Heart left ventricle (tissue), 16 donors: ENCODE data around the gene ERC1. TPM values are rescaled to one million over a fixed set of nuclear protein-coding genes. Genes with fewer than 3 reads are reported as not detected.

ENCODE experiments used
- ATAC-seq, 4 donors: fragments of 200-7000 bp; cut with Tn5 transposase; one replicate each; pipeline ENCODE4 v1.9.1; 2020 to 2022; ENCODE audit warnings: moderate library complexity in 4 of 4, mild to moderate bottlenecking in 3 of 4, moderate number of reproducible peaks in 1 of 4
- DNase-seq, 5 donors: peaks; one replicate each; pipeline ENCODE4 v3.0.0-alpha.2; 2020
- H3K27ac ChIP-seq, 12 donors: fragments of 200-600 bp; sonication (generic) in 4 of 12; one replicate each; pipeline versions ENCODE4 v1.5.0 to v1.8.0; 2016 to 2022; ENCODE audit warnings: mild to moderate bottlenecking in 2 of 12
- H3K27me3 ChIP-seq, 9 donors: fragments of 200-600 bp; sonication (generic) in 2 of 9; one replicate each; pipeline versions ENCODE4 v1.5.1 to v1.8.0; 2016 to 2022; ENCODE audit warnings: mild to moderate bottlenecking in 3 of 9
- H3K36me3 ChIP-seq, 9 donors: fragments of 200-600 bp; sonication (generic) in 2 of 9; one replicate each; pipeline versions ENCODE4 v1.5.0 to v1.8.0; 2018 to 2022; ENCODE audit warnings: mild to moderate bottlenecking in 2 of 9
- H3K4me1 ChIP-seq, 12 donors: fragments of 200-600 bp; sonication (generic) in 4 of 12; one replicate each; pipeline versions ENCODE4 v1.5.0 to v1.8.0; 2016 to 2022; ENCODE audit warnings: mild to moderate bottlenecking in 3 of 12
- H3K4me3 ChIP-seq, 12 donors: fragments of 200-600 bp; sonication (generic) in 4 of 12; one replicate each; pipeline versions ENCODE4 v1.5.0 to v1.8.0; 2017 to 2022; ENCODE audit warnings: mild to moderate bottlenecking in 9 of 12, moderate library complexity in 4 of 12
- H3K9me3 ChIP-seq, 12 donors: fragments of 200-600 bp; sonication (generic) in 4 of 12; one replicate each; pipeline versions ENCODE4 v1.5.0 to v1.8.0; 2016 to 2022; ENCODE audit warnings: mild to moderate bottlenecking in 1 of 12
- POLR2A ChIP-seq, 2 donors: fragments of 450-650 bp; IDR thresholded peaks; one replicate each; pipeline ENCODE4 v1.6.1; 2017; ENCODE audit warnings: antibody characterized with exemption in 2 of 2, mild to moderate bottlenecking in 2 of 2, moderate library complexity in 2 of 2
- WGBS, 4 donors: extraction: QIAGEN DNeasy Blood & Tissue Kit in 2 of 4; methylation state at CpG; one replicate each; pipeline versions ENCODE4 v1.1.5 to v1.1.7; 2013 to 2018; 5-methylcytosine and 5-hydroxymethylcytosine counted together
- intact Hi-C, 10 donors: fragments of 100-400 bp; cut with DNase I; formaldehyde crosslinking; loops; one replicate each; pipeline versions ENCODE4 v1.11.1 to v1.14.2; 2022
- polyA plus RNA-seq, 2 donors: library from polyadenylated mRNA; stranded (reverse); fragments of 200-250 nt; gene quantifications; one replicate each; pipeline ENCODE4 v1.2.3, GENCODE V29; 2013
- total RNA-seq, 9 donors: library from RNA; depleted of rRNA in 2 of 9; stranded (reverse); fragments of >200 nt in 2 of 9; fragmentation: NEBNext Ultra II Directional in 3 of 9; extraction: Animal tissue kit (Norgen Biotek cat#: 25700) in 3 of 9; gene quantifications; one replicate each; pipeline versions ENCODE4 v1.1.0 to v1.2.4, GENCODE V29; 2016 to 2023
- TF ChIP-seq, protein P1 (sequence below), 12 donors: fragments of 200-600 bp; sonication (generic) in 4 of 12; IDR thresholded peaks; one replicate each; pipeline versions ENCODE4 v1.5.0 to v1.8.0; 2018 to 2022; ENCODE audit warnings: antibody characterized with exemption in 12 of 12, mild to moderate bottlenecking in 5 of 12
- donor health status: ischemic (EF 13 %, LVEDD 7.1; RV severe dilation, severe dysfunction).
- donor health status: healthy with polysubstance abuse.
- donor health status: DM: no; HTN: yes; CAD: no.
- donor health status: DM: no; HTN: no; CAD: no.
- donor health status: ischemic (EF 25% LVEDD 6.9; RV normal size, moderate dysfunction).
- donor health status: ischemic (EF 25% LVEDD 5.7; RV mildly dilated, moderate dysfunction).
- donor health status: healthy.
- donor health status: DM: yes; HTN: yes; CAD: no.
- donor health status: ischemic (EF 35%, LVEDD 5.7; RV mildly dilated, moderate dysfunction).
- donor health status: nonischemic (EF 11% LVEDD 7.7; RV severe dilation, severe dysfunction).
- donor health status: DM: yes; HTN: yes; CAD: no.
- donor health status: PGD.
- donor health status: ischemic (EF 29% LVEDD 5.4; RV normal size, mild dysfunction).
- donor health status: nonischemic (EF 23%, LVEDD 6.1; RV moderate dilation, normal function).

Gene ERC1
- total and polyA plus RNA-seq, 11 donors, result 13.5 to 84.0 (median 47.9) TPM

DNA sequence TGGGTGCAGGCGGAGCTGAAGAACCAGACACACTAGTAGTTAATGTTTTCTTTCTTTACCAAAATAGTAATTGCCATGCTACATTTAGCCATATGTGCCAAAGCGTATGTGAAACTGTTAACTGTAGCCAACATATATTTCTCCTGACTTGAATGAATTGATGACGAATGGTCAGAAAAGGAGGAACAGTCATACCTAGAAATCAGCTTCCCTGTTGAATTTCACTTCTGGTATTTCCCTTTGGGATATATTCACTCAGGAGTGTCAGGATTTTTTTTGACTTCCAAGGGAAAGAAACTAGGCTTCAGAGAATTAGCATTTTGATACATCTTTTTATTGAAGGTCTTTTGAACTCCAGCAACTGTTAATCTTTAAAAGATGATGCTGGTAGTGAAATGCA, 87.0 kb downstream of the ERC1 start:
- H3K36me3 ChIP-seq, result no peaks in the 10 kb centered on the region
- intact Hi-C loops, result loop anchor here in 1 of 10 donors (10.0 kb wide), 1 partner anchor 83 kb away; the partner anchor contains the start of gene ERC1
- TF ChIP-seq, protein P1, sequence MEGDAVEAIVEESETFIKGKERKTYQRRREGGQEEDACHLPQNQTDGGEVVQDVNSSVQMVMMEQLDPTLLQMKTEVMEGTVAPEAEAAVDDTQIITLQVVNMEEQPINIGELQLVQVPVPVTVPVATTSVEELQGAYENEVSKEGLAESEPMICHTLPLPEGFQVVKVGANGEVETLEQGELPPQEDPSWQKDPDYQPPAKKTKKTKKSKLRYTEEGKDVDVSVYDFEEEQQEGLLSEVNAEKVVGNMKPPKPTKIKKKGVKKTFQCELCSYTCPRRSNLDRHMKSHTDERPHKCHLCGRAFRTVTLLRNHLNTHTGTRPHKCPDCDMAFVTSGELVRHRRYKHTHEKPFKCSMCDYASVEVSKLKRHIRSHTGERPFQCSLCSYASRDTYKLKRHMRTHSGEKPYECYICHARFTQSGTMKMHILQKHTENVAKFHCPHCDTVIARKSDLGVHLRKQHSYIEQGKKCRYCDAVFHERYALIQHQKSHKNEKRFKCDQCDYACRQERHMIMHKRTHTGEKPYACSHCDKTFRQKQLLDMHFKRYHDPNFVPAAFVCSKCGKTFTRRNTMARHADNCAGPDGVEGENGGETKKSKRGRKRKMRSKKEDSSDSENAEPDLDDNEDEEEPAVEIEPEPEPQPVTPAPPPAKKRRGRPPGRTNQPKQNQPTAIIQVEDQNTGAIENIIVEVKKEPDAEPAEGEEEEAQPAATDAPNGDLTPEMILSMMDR (IDR thresholded peaks at IDR 0.05), result no peak
- TF ChIP-seq POLR2A (IDR thresholded peaks at IDR 0.05), result no peak
- DNase-seq (no peak), ATAC-seq (no peak)
- H3K27me3 ChIP-seq, result no peaks in the 10 kb centered on the region
- WGBS, 4 donors, result 79 to 88% (median 86%) methylated on average over 3 of the region's 3 CpGs
- H3K27ac ChIP-seq, result peak overlapping the region in 4 of 12 donors; percentile 3 to 26 (median 10)
- no peak overlapping the region for H3K4me3 ChIP-seq
- H3K9me3 ChIP-seq, result no peaks in the 10 kb centered on the region
- peaks cover 0 to 21% (median 14%) of the 10 kb centered on the region in 12 donors for H3K4me1 ChIP-seq

DNA sequence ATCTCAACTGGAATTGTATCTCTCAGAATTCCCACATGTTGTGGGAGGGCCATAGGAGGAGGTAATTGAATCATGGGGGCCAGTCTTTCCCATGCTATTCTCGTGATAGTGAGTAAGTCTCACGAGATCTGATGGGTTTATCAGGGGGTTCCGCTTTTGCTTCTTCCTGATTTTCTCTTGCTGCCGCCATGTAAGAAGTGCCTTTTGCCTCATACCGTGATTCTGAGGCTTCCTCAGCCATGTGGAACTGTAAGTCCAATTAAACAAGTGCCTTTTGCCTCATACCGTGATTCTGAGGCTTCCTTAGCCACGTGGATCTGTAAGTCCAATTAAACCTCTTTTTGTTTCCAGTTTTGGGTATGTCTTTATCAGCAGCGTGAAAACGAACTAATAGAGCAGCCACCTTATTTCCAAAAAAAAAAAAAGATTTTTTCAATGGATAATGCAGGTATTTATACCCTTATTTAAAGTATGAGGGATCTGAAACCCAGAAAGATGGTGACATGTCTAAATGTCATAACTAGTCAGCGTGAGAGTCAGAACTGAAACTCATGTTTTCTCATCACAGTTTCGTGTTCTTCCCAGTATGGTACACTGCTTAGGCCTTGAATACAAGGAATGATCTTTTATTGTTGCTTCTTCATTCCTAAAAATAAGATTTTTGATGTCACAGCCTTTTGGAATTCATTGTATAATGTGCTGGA, 89.6 kb downstream of the ERC1 start:
- no peaks in the 10 kb centered on the region for H3K27me3 ChIP-seq
- peaks cover 0 to 34% (median 17%) of the 10 kb centered on the region in 12 donors for H3K4me1 ChIP-seq
- peaks cover 0 to 8% (median 0%) of the 10 kb centered on the region in 9 donors for H3K36me3 ChIP-seq
- no peak overlapping the region for H3K27ac ChIP-seq
- H3K4me3 ChIP-seq, result no peak overlapping the region
- 90 to 94% (median 93%) methylated on average over 11 of the region's 11 CpGs for WGBS, 4 donors
- DNase-seq (no peak), ATAC-seq (no peak)
- H3K9me3 ChIP-seq, result no peaks in the 10 kb centered on the region
- intact Hi-C loops, result loop anchor here in 1 of 10 donors (5.0 kb wide), 1 partner anchor 128 kb away; no protein-coding TSS in a partner anchor
- TF ChIP-seq, protein P1 (IDR thresholded peaks at IDR 0.05), result no peak
- no peak for TF ChIP-seq POLR2A (IDR thresholded peaks at IDR 0.05)

GRCh38 chr12:1083151-1083888, 92.3 kb downstream of the ERC1 start:
- H3K9me3 ChIP-seq, result no peaks in the 10 kb centered on the region
- peaks cover 0 to 20% (median 2%) of the 10 kb centered on the region in 12 donors for H3K4me1 ChIP-seq
- peak overlapping the region in 5 of 12 donors; percentile 2 to 44 (median 9) for H3K4me3 ChIP-seq
- 52 to 76% (median 55%) methylated on average over 12 of the region's 12 CpGs for WGBS, 4 donors
- peak overlapping the region in 9 of 12 donors; percentile 0 to 69 (median 39) for H3K27ac ChIP-seq
- peaks cover 0 to 8% (median 0%) of the 10 kb centered on the region in 9 donors for H3K36me3 ChIP-seq
- TF ChIP-seq POLR2A (IDR thresholded peaks at IDR 0.05), result no peak
- TF ChIP-seq, protein P1 (IDR thresholded peaks at IDR 0.05), result no peak
- peak in 2 of 4 donors; percentile 51 to 54 for ATAC-seq
- no peak for DNase-seq
- intact Hi-C loops, result loop anchor here in 1 of 10 donors (5.0 kb wide), 1 partner anchor 131 kb away; no protein-coding TSS in a partner anchor
- H3K27me3 ChIP-seq, result no peaks in the 10 kb centered on the region

DNA sequence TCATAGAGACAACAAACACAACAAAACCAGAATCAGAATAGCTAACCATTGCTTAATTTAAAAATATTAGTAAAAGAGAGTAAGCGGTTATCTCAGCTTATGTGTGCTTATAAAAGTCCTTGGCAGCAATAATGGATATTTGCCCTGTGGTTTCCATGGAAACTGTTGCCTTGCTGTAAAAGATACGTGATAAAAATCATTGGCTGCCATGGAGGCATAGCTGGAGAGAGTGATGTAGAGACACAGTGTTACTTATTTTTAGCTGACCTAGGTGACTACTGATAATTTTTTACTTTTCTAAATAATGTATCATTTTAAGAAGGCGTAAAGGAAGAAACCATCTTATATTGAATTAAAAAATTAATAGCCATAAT, 92.9 kb downstream of the ERC1 start:
- Histone ChIP-seq H3K4me3 (peak overlapping the region in 3 of 12 donors; percentile 2 to 44 (median 4)), H3K36me3 (peaks cover 0 to 8% (median 0%) of the 10 kb centered on the region in 9 donors), H3K4me1 (peaks cover 0 to 19% (median 2%) of the 10 kb centered on the region in 12 donors), H3K9me3 (no peaks in the 10 kb centered on the region), H3K27ac (peak overlapping the region in 7 of 12 donors; percentile 0 to 69 (median 39)), H3K27me3 (no peaks in the 10 kb centered on the region)
- 53 to 66% (median 55%) methylated on average over 3 of the region's 3 CpGs for WGBS, 4 donors
- DNase-seq (no peak), ATAC-seq (peak in 3 of 4 donors; percentile 15 to 47 (median 20))
- no peak for TF ChIP-seq POLR2A (IDR thresholded peaks at IDR 0.05)
- TF ChIP-seq, protein P1 (IDR thresholded peaks at IDR 0.05), result no peak
- intact Hi-C loops, result loop anchor here in 1 of 10 donors (5.0 kb wide), 1 partner anchor 132 kb away; no protein-coding TSS in a partner anchor
